GM18517 (cell line): ENCODE results near the gene C5orf15.

Experiments
- ATAC-seq: cut with Tn5 transposase; IDR thresholded peaks from one replicate; pipeline ENCODE4 v1.9.1; 2021; ENCODE audit warnings: mild to moderate bottlenecking, moderate library complexity; ENCODE audit not compliant: unreplicated experiment

Gene C5orf15

GRCh38 chr5:133925866-133926488 is 42.4 kb downstream of the C5orf15 start:
- no peak for ATAC-seq

GRCh38 chr5:133925269-133925668 is 43.2 kb downstream of the C5orf15 start:
- ATAC-seq: no peak

GRCh38 chr5:133924221-133924920 is 44.1 kb downstream of the C5orf15 start:
- ATAC-seq: no peak

DNA sequence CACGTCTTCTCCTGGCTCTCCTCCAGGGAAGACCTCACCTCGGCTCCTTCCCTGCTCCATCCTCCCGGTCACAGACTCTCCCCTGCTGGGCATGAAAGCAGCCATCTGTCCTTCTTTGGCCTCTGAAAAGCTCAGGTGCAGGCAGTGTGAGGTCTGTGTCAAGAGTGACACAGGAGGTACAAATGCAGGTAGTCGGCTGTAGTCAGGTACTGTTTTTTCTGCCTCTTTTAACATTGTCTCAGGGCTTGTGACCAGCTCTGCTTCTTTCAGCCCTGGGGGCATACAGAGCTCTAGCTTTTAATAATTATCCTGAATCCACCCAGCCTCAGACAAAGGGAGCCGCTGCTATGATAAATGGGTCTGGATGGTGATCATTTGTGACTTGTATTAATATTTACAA is 46.4 kb downstream of the C5orf15 start:
- ATAC-seq: no peak

DNA sequence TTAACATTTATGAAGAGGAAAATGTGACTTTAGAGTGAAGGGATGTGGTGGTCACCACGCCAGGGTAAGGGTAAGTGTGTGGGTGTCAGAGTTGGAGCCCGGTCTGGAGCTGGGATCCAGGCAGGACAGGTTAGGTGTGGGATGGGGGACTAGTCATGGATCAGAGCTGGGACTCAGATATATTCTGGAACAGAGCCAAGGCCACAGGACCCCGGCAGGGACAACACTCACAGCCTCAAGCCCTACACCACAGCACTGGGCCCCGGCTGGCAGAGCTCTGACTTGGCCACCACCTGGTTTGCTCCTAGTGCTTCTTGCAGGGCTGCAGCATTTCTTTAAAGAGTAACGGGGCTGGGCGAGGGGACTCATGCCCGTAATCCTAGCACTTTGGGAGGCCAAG is 47.4 kb downstream of the C5orf15 start:
- ATAC-seq: no peak

GRCh38 chr5:133919148-133920136 is 49.0 kb downstream of the C5orf15 start:
- no peak for ATAC-seq

DNA sequence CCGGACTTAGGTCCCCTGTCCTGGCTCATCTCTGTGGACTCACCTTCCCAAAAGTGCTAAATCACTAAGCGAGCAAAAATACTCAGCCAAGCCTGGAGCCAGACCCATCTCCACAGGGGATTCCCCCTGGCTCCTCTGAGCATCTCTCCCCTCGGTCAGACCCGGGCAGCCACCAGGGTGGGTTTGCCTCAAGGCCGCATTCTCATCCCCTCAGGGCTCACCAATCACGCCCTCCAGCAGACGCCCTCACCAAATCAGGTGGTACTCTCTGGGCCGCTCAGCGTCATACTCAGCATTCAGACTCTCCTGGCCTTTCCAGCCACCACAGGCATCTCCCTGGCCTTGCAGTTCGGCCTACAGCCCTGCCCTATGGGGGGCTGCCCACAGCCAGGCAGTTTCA is 49.7 kb downstream of the C5orf15 start:
- ATAC-seq: no peak

- no peak for ATAC-seq
Observed at GRCh38 chr5:133918316-133918715, 50.1 kb downstream of the C5orf15 start.

DNA sequence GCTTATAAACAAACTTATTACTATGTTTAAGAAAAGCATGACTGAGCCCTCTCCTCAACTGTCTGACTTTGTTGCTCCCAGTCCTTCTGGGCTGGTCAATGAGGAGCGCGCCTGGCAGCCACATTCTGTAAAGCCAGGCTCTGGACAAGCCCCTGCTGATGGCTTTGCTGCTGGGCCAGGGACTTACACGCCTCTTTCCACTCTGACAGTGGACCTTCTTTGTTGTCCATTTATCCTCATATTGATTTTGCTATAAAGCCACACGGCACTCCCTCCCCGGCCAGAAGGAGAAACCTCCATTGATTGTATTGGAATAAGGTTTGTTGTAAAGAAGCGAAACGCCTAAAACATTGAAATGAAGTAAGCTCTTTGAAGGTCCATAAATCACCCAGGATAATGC is 50.6 kb downstream of the C5orf15 start:
- no peak for ATAC-seq

DNA sequence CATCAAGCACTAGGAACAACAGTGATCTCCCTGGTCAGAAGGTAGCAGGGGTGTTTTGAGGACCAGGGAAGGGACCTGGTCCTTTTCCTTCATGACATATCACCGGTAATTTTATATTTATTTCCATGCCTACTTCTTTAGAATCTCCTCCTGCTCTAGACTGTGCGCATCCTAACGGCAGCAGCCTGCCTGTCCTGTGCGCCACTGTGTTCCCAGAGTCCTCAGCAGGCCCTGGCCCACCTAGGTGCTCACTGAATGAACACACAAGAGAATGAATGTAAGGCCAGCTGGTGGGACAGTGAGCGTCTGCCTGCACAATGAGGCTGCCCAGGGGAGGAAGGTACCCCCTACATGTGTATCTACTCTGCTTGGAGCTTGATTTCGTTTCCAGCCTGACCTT is 51.5 kb downstream of the C5orf15 start:
- ATAC-seq: no peak

DNA sequence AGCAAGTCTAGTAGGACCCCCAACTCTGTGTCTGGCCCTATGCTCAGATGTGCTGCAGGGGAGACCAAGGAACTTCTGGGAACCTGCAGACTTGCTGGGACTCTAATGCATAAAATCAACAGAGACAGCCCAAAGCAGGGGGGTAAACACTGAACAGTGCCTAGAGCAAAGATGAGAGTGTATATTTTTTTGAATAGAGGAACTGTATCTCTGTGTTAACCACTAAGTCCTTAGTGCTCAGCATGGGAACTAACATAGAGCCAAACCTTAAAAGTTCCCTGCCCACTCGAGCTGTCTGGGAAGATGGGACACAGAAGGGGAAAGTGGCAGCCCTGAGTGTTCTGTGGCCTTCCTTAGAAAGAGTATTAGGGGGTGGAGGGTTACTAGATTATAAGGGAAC is 51.9 kb downstream of the C5orf15 start:
- no peak for ATAC-seq

- no peak for ATAC-seq
Observed at GRCh38 chr5:133914434-133914833, 54.0 kb downstream of the C5orf15 start.

- ATAC-seq: no peak
Observed at GRCh38 chr5:133913413-133914155, 54.8 kb downstream of the C5orf15 start.

DNA sequence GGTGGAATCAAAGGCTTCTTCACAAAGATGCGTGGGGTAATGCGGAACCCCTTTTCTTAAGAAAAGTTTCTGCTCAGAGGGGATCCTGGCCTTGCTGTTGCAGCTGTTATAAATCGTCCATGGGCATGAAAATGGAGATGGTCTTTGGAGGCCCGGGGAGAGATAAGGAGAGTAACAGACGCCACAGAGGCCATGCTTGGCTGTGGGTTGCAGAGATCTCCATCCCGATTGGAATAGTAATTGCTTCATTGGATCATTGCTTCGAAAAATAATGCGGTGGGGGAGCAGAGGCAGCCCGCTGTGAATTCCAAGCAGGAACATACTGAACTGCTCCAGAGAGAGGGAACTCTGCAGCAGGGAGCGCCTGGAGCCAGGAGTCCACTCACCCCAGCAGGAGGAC is 55.5 kb downstream of the C5orf15 start:
- no peak for ATAC-seq

DNA sequence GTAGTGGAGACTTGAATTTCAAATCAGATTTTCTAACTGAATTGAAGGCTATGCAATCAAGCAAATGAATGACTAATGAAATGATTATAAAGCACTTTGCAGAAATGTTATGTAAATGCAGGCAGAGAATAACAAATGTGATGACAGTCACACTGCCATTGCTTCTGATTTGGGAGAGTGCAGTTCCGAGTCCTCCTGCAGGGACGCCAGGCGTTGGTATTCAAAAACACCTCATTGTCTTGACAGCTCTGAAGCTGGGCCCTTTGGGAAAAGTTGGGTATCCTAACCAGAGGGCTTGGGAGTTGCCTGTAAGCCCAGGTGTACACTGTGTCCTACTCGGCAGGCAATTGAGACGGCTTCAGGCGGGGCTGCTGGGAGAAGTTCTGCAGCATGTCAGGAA is 57.9 kb downstream of the C5orf15 start:
- ATAC-seq: no peak

DNA sequence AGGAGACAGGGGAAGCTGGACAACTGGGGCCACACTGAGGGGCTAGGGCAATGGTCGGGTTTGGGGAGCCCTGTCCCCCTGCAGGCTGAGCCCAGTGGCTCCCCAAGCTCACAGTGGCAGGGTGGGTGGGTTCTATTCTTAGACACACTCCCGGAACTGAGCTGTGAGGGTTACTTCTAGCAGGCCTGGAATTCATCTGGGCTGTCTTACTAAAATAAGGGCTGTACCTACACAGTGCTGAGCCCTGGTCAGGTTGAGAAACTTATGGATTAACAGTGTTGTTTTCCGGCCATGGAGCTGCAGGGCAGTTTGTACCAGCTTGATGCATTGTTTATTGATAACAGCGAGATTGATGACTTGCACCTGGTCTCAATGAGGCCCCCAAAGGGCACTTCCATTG is 58.8 kb downstream of the C5orf15 start:
- no peak for ATAC-seq

DNA sequence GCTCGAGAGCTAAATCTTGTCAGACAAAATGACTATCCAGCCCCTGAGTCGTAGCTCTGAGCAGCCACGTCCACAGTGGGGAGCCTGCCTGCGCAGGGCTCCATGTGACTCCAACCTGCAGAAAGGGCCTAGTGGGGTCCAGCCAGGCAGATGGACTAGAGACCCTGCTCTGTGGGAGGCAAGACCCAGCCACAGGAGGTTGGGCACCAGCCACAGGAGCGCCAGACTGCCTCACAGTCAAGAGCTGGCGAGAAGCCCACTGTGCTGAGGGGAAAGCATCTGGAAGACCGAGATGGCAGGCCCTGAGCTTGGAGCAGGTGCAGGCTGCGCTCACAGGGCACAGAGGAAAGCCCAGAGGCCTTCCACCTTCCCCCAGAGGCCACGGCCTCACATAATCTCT is 61.4 kb downstream of the C5orf15 start:
- ATAC-seq: no peak

DNA sequence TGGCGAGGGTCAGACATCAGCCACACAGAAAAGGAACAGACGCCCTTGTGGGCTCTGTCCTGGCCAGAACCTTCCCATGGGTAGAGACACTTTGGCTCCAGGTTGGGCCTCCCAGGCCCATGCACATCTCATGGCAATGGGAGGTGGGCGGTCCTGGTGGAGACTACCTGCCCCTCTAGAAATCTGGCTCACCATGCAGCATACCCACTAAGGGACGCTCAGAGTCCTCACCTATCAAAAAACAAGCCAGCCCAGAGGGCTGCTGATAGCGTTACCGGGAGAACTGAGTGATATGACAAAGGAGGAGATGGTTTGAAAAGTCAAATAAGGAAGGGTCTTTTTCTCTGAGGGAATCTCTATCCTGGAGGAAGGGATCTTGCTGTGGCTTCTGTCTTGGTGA is 62.1 kb downstream of the C5orf15 start:
- no peak for ATAC-seq
